Activated T-cell treated with anti-CD3 and anti-CD28 coated beads, Interleukin-2, amount 50 U/mL, for 72 hours (primary cell): ENCODE data around the gene LARP1. TPM values are rescaled to one million over a fixed set of nuclear protein-coding genes. Genes with fewer than 3 reads are reported as not detected.
"Not testable (repeated sequence)": the region's sequence is repeated elsewhere in the genome, so short reads cannot be mapped to it uniquely, and the experiment has no call there.

Experiments
- ATAC-seq, 2 donors: fragments of 150-1000 bp; cut with Tn5 transposase; replicated peaks in 1 of 2; 2 replicates each; pipeline ENCODE4 v1.10.0; 2021; ENCODE audit warnings: moderate library complexity in 2 of 2, mild to moderate bottlenecking in 1 of 2
- DNase-seq, 2 donors: peaks; one replicate each; pipeline ENCODE4 v3.0.0; 2021 to 2022; ENCODE audit warnings: mixed read lengths in 1 of 2
- H3K27ac Mint-ChIP-seq: one replicate; pipeline ENCODE4 v1.8.0; 2022; ENCODE audit warnings: mild to moderate bottlenecking, moderate library complexity, mixed read lengths
- H3K27me3 Mint-ChIP-seq: one replicate; pipeline ENCODE4 v1.8.0; 2022; ENCODE audit warnings: low read depth, mixed read lengths
- H3K36me3 Mint-ChIP-seq, 2 donors: one replicate each; pipeline ENCODE4 v1.8.0; 2022; ENCODE audit warnings: mixed read lengths in 2 of 2, mild to moderate bottlenecking in 1 of 2; ENCODE audit not compliant: insufficient read depth in 2 of 2
- H3K4me1 Mint-ChIP-seq: one replicate; pipeline ENCODE4 v1.8.0; 2022; ENCODE audit warnings: low read depth, mixed read lengths
- H3K4me3 Mint-ChIP-seq, 2 donors: one replicate each; pipeline ENCODE4 v1.8.0; 2022; ENCODE audit warnings: mild to moderate bottlenecking in 2 of 2, mixed read lengths in 2 of 2, moderate library complexity in 2 of 2
- H3K9me3 Mint-ChIP-seq, 2 donors: one replicate each; pipeline ENCODE4 v1.8.0; 2022; ENCODE audit warnings: mixed read lengths in 2 of 2
- total RNA-seq, 2 donors: library from RNA; stranded (reverse); gene quantifications; one replicate each; pipeline ENCODE4 v1.2.3, GENCODE V29; 2022

The LARP1 gene
- total RNA-seq, 2 donors from 2014 or later: 248 to 266 TPM

- no peak for ATAC-seq
- Mint-ChIP-seq H3K27me3 (no peaks in the 10 kb centered on the region), H3K27ac (no peak overlapping the region), H3K9me3 (no peaks in the 10 kb centered on the region), H3K36me3 (no peaks in the 10 kb centered on the region), H3K4me3 (no peak overlapping the region), H3K4me1 (no peaks in the 10 kb centered on the region)
- DNase-seq: no peak
Measured at GRCh38 chr5:154723740-154724505, 31.3 kb upstream of the LARP1 start.

DNA sequence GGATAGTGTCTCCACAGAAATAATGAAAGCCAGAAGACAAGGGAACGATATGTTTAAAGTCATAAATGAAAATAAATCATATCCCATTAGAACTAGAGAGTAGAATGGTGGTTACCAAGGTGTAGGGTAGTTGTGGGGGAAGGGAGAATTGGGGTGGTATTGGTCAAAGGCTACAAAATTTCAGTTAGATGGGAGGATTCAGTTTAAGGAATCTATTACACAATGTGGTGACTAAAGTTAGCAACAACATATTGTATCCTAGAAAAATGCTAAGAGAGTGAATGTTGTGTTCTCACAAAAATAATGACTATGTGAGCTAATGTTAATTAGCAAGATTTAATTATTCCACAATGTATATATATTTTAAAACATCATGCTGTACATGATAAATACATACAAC, 27.8 kb upstream of the LARP1 start:
- Mint-ChIP-seq H3K36me3 (peaks cover 0 to 2% of the 10 kb centered on the region in 2 donors), H3K4me1 (no peaks in the 10 kb centered on the region), H3K9me3 (no peaks in the 10 kb centered on the region), H3K4me3 (no peak overlapping the region), H3K27ac (no peak overlapping the region), H3K27me3 (no peaks in the 10 kb centered on the region)
- no peak for ATAC-seq
- no peak for DNase-seq

- DNase-seq (no peak), ATAC-seq (no peak)
- Mint-ChIP-seq H3K36me3 (peaks cover 0 to 2% of the 10 kb centered on the region in 2 donors), H3K4me3 (no peak overlapping the region), H3K27ac (no peak overlapping the region), H3K9me3 (no peaks in the 10 kb centered on the region), H3K4me1 (no peaks in the 10 kb centered on the region), H3K27me3 (no peaks in the 10 kb centered on the region)
Measured at GRCh38 chr5:154728939-154729588, 26.1 kb upstream of the LARP1 start.

DNA sequence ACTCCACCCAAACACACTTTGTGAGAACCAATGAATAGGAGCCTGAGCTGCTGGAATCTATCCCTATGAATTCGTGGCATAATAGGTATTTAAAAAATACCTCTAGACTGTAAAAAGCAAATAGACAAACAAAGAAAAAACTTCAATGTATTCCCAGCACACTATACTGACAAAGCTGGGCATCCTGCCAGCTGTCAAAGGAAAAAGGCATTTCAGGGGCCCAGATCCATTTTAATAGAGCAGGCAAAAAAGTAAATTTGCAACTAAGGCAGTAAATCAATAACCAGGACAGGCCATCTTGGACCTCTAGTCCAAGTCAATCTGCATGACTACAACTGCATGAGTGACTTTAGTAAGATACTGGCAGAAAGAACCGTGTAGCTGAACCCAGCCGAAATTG, 25.6 kb upstream of the LARP1 start:
- no peak for DNase-seq
- peaks cover 0 to 2% of the 10 kb centered on the region in 2 donors for H3K36me3 Mint-ChIP-seq
- H3K27ac Mint-ChIP-seq: no peak overlapping the region
- H3K27me3 Mint-ChIP-seq: no peaks in the 10 kb centered on the region
- no peaks in the 10 kb centered on the region for H3K9me3 Mint-ChIP-seq
- H3K4me3 Mint-ChIP-seq: no peak overlapping the region
- no peaks in the 10 kb centered on the region for H3K4me1 Mint-ChIP-seq
- ATAC-seq: no peak

DNA sequence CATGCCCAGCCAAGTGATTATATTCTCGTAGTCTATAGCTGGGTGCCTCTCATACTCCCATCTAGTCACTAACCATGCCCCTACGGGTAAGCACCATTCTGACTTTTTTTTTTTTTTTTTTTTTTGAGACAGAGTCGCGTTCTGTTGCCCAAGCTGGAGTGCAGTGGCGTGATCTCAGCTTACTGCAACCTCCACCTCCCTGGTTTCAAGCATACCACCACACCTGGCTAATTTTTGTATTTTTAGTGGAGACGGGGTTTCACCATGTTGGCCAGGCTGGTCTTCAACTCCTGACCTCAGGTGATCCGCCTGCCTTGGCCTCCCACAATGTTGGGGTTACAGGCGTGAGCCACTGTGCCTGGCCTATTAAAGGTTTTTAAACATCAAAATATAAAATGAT, 24.4 kb upstream of the LARP1 start:
- H3K36me3 Mint-ChIP-seq, H3K4me3 Mint-ChIP-seq, ATAC-seq, H3K4me1 Mint-ChIP-seq, H3K9me3 Mint-ChIP-seq, DNase-seq, H3K27me3 Mint-ChIP-seq, H3K27ac Mint-ChIP-seq: not testable (repeated sequence)

DNA sequence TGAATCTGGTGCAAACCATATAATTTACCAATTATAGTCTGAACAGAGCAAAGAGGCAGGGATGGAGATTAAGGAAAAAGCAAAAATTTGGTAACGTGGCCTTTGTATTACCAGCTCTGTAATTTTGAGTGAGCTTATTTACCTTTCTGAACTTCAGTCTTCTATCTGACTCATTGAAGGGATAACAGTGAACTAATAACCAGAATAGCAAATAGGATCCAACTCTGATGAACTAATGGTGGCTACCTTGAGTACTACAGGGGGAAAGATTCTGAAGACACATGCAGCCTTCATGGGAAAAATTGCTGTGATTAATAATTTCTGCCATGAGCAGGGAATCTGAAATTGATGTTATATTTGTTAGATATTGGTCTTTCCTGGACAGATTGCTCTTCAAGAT, 23.0 kb upstream of the LARP1 start:
- Mint-ChIP-seq H3K36me3 (peaks cover 0 to 2% of the 10 kb centered on the region in 2 donors), H3K27ac (no peak overlapping the region), H3K4me3 (no peak overlapping the region), H3K4me1 (no peaks in the 10 kb centered on the region), H3K9me3 (no peaks in the 10 kb centered on the region), H3K27me3 (no peaks in the 10 kb centered on the region)
- DNase-seq (no peak), ATAC-seq (no peak)

GRCh38 chr5:154734370-154735248, 20.6 kb upstream of the LARP1 start:
- no peaks in the 10 kb centered on the region for H3K4me1 Mint-ChIP-seq
- peaks cover 0 to 2% of the 10 kb centered on the region in 2 donors for H3K36me3 Mint-ChIP-seq
- H3K27me3 Mint-ChIP-seq: no peaks in the 10 kb centered on the region
- DNase-seq: no peak
- H3K9me3 Mint-ChIP-seq: no peaks in the 10 kb centered on the region
- H3K4me3 Mint-ChIP-seq: no peak overlapping the region
- H3K27ac Mint-ChIP-seq: no peak overlapping the region
- ATAC-seq: no peak

DNA sequence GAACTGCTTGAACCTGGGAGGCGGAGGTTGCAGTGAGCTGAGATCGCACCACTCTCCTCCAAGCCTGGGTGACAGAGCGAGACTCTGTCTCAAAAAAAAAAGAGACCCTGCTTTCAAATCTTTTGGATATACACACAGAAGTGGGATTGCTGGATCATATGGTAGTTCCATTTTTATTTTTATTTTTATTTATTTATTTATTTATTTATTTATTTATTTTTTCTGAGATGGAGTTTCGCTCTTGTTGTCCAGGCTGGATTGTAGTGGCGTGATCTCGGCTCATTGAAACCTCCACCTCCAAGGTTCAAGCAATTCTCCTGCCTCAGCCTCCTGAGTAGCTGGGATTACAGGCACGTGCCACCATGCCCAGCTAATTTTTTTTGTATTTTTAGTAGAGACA, 19.8 kb upstream of the LARP1 start:
- not testable (repeated sequence) for H3K9me3 Mint-ChIP-seq, H3K4me3 Mint-ChIP-seq, DNase-seq, H3K4me1 Mint-ChIP-seq, H3K36me3 Mint-ChIP-seq, H3K27me3 Mint-ChIP-seq, ATAC-seq, H3K27ac Mint-ChIP-seq

GRCh38 chr5:154736372-154736771, 18.8 kb upstream of the LARP1 start:
- H3K4me3 Mint-ChIP-seq, DNase-seq, H3K9me3 Mint-ChIP-seq, H3K27ac Mint-ChIP-seq, H3K36me3 Mint-ChIP-seq, H3K27me3 Mint-ChIP-seq, ATAC-seq, H3K4me1 Mint-ChIP-seq: not testable (repeated sequence)

DNA sequence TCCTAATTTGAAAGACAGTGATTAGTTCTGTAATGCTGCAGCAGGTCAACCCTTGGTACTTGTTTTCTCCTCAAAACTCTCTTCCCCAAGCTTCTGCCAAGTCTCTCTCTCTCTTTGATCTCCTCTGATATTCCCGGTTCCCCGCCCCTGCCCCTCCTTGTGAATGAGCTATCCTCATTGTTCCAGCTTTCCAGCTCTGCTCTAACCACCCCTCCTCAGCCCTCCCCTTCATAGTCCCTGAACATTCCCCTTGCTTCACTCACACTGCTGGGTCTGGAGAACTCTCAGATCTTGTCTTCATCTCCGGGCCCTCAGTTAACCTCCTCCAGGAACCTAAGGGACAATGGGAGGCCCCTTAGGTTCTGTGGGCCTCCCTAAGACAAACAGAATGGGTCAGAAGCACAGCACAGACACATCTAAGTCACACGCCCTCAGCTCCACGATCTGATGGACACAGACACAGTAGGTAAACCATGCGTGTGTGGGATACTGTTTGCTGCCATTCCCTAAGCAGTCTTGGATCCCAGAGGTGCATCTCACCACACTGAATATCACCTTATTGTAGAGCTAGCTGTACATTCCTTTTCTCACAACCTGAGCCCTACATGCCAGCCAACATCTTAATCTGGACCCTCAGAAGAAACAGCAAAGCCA, 17.4 kb upstream of the LARP1 start:
- H3K27ac Mint-ChIP-seq: no peak overlapping the region
- H3K27me3 Mint-ChIP-seq: no peaks in the 10 kb centered on the region
- H3K9me3 Mint-ChIP-seq: no peaks in the 10 kb centered on the region
- H3K4me1 Mint-ChIP-seq: no peaks in the 10 kb centered on the region
- DNase-seq (no peak), ATAC-seq (no peak)
- no peaks in the 10 kb centered on the region for H3K36me3 Mint-ChIP-seq
- H3K4me3 Mint-ChIP-seq: no peak overlapping the region

GRCh38 chr5:154740483-154740882, 14.7 kb upstream of the LARP1 start:
- ATAC-seq (no peak), DNase-seq (no peak)
- Mint-ChIP-seq H3K4me1 (no peaks in the 10 kb centered on the region), H3K4me3 (no peak overlapping the region), H3K36me3 (no peaks in the 10 kb centered on the region), H3K9me3 (no peaks in the 10 kb centered on the region), H3K27me3 (no peaks in the 10 kb centered on the region), H3K27ac (no peak overlapping the region)

DNA sequence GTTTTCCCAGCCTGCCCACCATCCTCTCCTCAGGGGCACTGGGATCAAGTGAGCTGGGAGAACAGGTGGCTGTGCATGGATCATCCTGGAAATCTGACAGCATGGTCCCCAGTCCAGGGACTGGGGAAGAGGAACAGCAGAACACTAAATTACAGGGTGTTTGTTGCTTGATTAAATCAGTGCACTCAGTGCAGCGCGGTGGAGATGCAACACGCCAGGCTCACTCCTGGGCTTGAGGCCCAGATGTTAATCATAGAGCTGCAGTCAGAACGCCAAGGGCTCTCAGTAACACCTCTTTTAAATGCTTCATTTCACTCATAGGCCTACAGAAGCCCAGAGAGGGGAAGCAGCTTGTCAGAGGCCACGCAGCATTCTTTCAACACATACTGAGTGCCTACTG, 14.2 kb upstream of the LARP1 start:
- DNase-seq (no peak), ATAC-seq (no peak)
- no peaks in the 10 kb centered on the region for H3K36me3 Mint-ChIP-seq
- no peak overlapping the region for H3K4me3 Mint-ChIP-seq
- H3K27ac Mint-ChIP-seq: no peak overlapping the region
- no peaks in the 10 kb centered on the region for H3K4me1 Mint-ChIP-seq
- H3K9me3 Mint-ChIP-seq: no peaks in the 10 kb centered on the region
- no peaks in the 10 kb centered on the region for H3K27me3 Mint-ChIP-seq

GRCh38 chr5:154741415-154741814, 13.8 kb upstream of the LARP1 start:
- no peak overlapping the region for H3K27ac Mint-ChIP-seq
- H3K4me3 Mint-ChIP-seq: no peak overlapping the region
- H3K4me1 Mint-ChIP-seq: no peaks in the 10 kb centered on the region
- no peak for DNase-seq
- H3K9me3 Mint-ChIP-seq: no peaks in the 10 kb centered on the region
- no peaks in the 10 kb centered on the region for H3K27me3 Mint-ChIP-seq
- H3K36me3 Mint-ChIP-seq: no peaks in the 10 kb centered on the region
- ATAC-seq: no peak
